Breast epithelium (tissue), 3 donors: Measurements from ENCODE around the gene AGAP1.

Experiments used
- CTCF ChIP-seq, 3 donors: fragments of 450-650 bp; IDR thresholded peaks; one replicate each; pipeline ENCODE4 v1.5.1; 2016 to 2017; ENCODE audit warnings: antibody characterized with exemption in 3 of 3, mild to moderate bottlenecking in 3 of 3, moderate library complexity in 3 of 3
- POLR2A ChIP-seq: fragments of 450-650 bp; IDR thresholded peaks from one replicate; pipeline ENCODE4 v1.6.1; 2016; ENCODE audit warnings: antibody characterized with exemption, mild to moderate bottlenecking, moderate library complexity
- POLR2AphosphoS5 ChIP-seq, 3 donors: sonication (generic); formaldehyde crosslinking; IDR thresholded peaks; one replicate each; pipeline ENCODE4 v1.6.1; 2017; ENCODE audit warnings: antibody characterized with exemption in 3 of 3

- TF ChIP-seq POLR2A (no peak), CTCF (IDR thresholded peaks at IDR 0.05) (no peak), POLR2AphosphoS5 (IDR thresholded peaks at IDR 0.05) (no peak)
Observed at GRCh38 chr2:235467588-235467987, 26.3 kb upstream of the AGAP1 start.
